GM20431 (cell line): ENCODE measurements around the gene SHROOM3.

Experiments used
- in situ Hi-C: fragments of 300-500 bp; cut with MseI, MboI; formaldehyde crosslinking; loops from one replicate; pipeline ENCODE4 v1.15.0; 2020; ENCODE audit warnings: low sequenced_read_pairs; ENCODE audit not compliant: unreplicated experiment

Gene SHROOM3

DNA sequence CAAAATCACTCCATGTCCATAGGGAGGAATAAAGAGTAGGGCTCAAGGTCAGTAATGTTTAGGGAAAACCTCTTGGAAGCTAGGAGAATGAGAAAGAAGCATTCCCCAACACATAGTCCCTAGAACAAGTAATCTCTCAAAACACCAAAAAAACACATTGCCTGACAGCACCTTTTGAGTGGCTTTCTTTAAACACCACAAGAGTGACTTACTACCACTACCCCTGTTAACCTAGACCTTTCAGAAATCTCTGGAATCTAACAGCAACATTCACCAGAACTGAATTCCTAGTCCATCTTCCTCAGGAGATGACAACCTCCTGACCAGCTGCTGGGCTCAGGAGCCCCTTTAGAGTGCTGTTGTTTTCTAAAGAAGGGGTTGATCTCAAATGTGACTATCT lies 320.7 kb downstream of the SHROOM3 start:
- in situ Hi-C loops: loop anchor here (10.0 kb wide), 1 partner anchor 241 kb away; no protein-coding TSS in a partner anchor

DNA sequence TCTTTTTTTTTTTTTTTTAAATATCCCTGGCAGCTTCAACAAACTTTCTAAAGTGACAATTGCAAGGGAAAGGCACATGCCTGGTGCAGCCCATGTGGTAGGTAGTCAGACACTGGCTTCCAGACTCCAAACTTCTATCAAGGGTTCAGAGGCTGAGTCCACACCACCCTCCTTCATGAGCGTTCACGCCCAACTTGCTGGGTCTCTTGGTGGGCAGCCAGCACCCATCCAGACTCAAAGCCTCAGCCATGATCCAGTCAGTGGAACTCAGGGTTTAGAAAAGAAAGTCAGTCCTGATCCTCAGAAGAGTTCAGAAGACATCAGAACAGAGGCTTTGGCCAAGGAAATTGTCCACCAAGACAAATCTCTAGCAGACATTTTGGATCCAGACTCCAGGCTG lies 321.4 kb downstream of the SHROOM3 start:
- in situ Hi-C loops: loop anchor here (10.0 kb wide), 1 partner anchor 242 kb away; no protein-coding TSS in a partner anchor

DNA sequence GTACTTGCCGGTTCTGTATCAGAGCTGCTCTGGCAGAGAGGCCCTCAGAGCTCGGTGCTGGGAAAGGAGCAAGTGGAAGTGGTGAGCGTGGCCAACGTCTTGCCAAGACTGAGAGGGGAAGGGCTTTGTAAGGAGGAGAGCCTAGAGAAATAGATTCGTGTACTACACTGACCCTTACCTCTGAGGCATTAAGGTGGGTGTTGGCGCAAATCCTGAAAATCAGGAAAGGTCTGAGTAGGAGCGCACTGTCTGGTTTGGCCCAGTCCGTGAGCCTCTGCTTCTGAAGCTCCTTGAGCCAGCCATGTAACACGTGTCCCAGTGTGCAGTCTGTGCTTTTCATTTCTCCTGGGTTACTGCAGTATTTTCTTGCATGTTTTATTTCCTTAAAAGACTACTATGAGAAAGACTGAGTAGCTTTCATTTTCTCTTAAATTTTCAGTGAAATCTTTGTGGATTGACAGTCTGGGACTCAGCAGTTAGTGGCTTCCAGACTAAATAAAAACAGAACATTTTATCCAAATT lies 322.4 kb downstream of the SHROOM3 start:
- in situ Hi-C loops: loop anchor here (10.0 kb wide), 1 partner anchor 243 kb away; no protein-coding TSS in a partner anchor

DNA sequence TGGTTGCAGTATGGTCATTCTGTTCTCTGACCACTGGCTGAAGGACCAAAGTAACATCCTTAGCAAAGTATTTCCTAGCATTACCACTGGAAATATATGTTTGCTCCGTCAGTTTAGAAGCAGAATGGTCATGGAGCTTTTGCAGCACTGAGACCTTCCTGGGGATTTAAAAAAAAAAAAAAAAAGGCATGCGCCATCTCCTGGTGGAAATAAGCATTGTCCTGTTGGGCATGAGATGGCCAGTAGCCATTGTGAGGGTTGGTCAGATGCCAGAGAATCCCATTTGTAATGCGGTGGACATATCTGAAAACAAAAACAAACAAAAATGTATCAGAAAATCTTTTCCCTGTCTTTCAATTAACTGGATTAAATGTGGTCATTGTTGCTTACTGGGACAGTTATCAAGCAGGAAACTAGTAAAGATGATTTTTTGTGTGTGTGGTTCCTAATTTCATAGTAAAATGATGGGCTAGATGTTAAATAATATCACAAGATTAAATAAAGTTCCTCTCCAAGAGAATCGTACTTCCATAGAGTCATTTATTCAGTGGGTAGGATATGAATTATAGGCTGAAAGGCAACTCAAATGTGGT lies 323.4 kb downstream of the SHROOM3 start:
- in situ Hi-C loops: loop anchor here (10.0 kb wide), 1 partner anchor 244 kb away; no protein-coding TSS in a partner anchor

DNA sequence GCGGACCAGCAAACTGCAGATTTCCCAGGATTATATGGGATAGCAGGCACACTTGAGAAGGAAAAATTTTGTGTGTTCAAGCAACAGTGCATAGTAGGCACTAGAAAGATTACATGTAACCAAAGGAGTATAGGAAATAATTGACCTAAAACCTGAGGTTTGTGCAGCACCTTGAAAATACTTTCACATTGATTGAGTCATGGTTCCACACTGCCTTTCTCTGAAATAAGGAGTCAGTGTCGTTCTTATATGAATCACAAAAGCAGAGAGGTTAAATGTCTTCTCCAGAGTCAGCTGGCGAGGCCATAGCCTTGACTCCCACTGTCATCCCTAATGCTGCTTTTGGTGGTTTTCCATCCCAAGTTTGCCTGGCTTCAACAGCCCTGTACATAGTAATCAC lies 324.0 kb downstream of the SHROOM3 start:
- in situ Hi-C loops: loop anchor here (10.0 kb wide), 1 partner anchor 244 kb away; no protein-coding TSS in a partner anchor

DNA sequence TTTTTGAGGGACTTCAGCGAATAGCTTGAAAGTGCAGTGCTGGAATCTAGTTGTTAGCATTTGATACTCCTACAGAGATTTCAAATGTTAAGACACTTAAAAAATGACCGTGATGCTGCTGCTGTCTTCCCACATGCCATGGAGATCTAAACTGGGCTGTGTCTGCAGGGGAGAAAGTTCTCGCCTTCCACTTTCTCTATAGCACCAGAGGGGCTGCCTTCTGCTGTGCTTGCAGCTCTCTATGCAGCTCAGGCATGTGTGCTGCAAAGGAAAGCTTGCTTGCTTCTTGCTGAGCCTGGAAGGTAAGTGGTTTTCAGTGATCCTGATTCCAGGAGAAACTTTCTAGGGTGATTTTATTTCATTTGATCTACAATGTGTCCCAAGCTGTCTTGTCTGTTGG lies 325.2 kb downstream of the SHROOM3 start:
- in situ Hi-C loops: no loop called here

DNA sequence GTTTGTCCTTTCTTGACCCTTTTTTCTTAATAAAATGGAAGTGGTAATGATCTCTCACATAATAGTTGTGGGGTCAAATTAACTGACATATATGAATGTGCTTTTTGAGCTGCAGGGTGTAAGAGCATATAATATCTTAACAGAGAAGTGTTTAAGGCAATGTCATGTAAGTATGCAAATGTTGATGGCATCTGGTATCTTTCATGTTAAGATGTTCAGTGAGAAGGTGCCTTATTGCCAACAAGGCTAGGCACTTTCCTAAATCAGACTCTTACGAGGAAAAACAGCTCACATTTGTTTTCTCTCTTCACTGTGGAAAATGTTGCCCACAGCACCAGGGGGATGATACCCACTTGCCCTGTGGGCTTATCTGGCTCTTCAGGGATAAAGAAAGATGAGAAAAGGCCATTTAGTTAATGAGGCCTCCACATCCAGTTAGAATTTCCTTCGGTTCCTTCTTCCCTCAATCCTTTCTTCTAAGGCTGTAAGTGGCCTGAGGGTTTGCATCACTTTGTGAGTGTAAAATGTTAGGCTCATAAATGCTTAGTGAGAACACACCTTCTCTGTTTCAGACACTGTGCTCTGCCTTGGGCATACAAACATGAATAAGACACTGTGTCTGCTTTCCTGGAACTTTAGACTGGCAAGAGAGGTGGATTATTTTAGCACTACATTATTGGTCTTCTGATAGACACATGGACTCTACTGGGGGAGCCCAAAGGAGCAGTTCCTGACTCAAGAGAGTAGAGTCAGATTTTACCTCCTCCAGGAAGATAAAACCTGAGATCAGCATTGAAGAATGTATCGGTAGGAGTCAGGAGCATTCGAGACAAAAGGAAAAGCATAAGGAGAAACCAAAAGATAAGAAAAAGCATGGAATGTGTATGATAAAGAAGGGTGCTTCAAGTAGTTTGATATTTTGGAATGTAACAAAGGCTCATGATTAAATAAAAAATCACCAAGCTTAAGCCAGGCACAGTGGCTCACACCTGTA lies 327.4 kb downstream of the SHROOM3 start:
- in situ Hi-C loops: no loop called here

DNA sequence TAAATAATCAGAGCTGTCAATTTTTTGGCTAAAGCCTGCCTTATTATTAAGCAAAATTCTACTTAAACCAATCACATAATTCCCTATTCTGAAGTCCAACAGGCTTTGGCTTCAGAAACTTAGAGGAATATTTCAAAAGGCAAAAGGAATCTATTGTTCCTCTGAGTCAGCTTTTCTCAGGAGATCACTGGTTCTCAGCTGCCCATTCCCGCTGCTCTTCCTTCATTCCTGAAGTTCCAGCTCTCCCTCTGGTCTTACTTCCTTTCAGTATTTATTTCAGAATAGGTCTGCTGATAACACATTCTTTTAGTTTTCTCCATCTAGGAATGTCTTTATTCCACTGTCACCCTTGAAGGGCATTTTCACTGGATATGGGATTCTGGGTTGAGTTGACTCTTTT lies 329.2 kb downstream of the SHROOM3 start:
- in situ Hi-C loops: no loop called here

DNA sequence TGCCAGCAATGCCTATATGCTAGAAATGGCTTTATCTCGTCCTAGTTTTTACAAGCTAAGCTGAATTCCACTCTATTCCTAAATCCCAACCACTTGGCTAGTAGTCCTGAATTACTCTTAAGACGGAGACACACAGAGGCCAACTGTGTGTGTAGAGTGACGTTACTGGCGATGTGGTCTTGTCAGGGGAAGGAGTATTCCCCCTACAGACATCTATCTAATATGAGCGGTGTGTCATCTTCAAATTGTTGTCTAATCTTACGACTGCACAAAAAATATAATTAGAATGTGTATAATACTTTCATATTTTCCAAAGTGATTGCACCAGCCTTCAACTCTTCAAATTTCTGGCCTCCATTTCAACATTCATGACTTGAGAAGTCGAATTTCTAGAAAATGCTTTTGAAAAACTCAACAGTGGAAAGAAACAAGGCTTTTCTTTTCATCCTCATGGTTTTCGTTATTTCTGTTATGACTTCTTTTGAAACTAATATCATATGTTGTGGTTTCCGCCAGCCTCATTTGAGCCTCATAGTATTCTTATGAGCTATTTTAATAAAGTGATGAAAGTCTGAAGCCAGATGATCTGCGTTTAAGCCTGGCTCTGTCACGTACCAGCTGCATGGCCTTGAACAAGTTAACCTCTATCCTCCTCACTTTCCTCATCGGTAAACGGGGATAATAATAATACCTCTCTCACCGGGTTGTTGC lies 330.6 kb downstream of the SHROOM3 start:
- in situ Hi-C loops: no loop called here

DNA sequence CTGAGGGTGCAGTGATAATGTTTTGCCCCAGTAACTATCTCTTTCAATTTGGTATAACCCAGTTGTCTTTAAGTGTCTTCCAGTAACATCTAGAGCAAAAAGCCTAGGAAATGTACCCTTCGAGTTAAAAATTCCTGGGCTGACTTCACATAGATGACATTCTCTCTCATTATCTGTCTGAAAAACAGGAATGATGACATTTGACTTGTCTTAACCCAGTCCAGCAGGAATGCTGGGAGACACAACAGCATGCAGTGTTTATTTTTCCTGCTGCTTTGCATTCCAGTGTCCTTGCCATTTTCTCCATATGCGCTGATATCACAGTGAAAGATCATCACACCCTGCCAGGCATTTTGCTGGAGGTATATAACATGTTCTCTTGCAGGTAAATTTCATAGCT lies 333.0 kb downstream of the SHROOM3 start:
- in situ Hi-C loops: no loop called here

DNA sequence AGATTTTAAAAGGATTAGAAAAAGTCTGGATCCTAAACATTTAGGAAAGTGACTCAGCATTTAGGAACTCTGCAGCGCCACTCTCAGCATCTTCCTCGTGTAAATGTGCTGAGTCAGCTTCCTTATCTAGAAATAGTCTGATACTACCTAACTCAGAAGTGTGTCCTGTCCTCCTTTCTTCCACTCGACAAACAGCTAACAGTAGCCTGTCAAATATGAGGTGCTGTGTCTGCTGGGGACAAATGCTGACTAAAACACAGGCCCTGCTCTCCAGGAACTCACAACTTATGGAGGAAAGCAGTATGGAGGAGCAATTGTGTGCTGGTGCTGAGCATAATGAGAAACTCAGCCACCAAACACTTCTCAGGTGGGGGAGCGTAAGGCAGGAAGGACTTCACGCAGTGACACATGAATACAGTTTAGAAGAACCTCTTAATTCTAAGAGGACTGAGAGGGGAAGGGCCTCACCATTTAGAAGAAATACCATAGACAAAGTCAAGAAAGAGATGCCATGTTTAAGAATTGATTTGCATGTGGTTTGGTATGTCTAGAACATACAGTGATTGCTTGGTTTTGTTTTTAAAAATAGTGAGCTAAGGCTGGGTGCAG lies 337.6 kb downstream of the SHROOM3 start:
- in situ Hi-C loops: no loop called here

DNA sequence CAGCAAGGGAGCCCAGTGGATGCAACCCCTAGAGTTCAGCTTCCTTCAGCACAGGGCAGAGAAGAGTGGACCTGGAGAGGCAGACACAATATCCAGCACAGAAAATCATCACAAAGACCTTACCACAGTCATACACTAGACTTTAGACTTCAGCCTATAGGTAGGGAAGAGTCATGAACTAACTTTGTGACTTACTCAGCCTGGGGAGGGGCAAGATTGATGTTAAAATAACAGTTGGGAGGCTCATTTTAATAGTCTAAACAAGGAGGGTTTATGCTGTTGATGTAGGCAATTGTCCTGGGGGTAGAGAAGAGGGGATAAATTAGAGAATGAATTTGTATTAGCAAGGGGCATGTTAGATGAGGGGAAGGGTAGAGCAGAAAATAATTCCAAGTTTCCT lies 338.7 kb downstream of the SHROOM3 start:
- in situ Hi-C loops: no loop called here

DNA sequence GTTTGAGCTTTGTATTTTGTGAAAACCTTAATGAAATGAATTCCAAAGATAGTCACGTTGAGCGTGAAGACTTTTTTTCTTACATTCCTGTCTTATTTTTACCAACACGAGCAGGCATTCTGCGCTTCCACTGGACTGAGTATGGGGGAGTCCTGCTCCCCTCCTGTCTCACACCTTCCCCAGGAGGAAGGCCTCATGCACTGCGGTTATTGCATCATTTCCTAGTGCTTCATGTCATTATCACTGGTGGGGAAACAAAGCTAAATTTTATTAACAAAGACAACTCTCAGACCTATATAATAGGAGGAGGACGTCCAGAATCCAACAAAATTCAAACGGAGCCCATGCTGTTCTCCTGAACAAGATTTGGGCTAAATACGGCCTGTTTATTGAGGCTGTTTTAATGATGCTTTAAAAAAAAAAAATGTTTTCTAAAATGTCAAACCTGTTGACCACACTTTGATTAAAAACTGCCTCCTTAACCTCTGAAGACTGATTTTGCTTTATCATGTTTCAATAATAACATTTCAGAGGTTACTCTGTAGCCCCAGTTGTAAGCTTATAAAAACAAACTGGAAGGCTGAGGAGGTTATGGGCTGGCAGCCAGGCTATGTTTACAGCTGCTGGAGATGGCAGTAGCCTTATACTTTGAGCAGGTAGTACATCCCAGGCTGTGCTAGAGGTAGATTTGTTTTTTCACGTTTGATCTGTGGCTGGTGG lies 344.9 kb downstream of the SHROOM3 start:
- in situ Hi-C loops: no loop called here

DNA sequence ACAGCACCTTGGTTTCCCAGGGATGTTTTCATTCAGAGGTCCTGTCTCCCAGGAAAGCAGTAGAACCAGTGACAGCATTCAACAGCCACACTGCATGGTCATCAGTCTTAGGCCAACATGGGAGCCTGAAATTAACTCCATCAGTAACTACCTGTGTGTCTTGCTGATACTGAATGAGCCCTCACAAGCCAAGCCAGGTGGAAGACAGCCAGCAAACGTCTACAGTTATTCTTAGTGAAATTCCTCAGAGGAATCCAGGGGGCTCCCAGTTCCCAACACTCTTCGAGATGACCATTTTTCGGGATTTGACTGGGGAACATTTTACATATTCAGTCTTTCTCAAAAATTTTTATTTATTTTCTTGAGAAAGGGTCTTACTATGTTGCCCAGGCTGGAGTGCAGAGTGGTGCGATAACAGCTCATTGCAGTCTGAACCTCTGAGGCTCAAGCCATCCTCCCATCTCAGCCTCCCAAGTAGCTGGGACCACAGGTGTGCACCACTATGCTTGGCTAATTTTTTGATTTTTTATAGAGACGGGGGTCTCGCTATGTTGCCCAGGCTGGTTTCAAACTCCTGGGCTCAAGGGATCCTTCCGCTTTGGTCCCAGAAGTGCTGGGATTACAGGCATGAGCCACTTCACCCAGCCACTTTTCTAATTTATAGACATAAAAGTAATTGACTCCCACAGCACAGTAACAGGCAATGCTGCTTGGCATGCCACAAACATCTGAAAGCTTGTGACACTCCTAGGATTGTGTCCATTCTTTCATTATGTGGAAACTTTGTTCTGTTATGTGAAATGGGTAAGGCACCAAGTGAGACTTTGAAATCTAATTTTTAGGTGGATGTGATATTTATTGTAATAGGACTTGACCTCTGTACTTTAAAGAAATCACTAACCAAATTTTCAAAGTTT lies 346.0 kb downstream of the SHROOM3 start:
- in situ Hi-C loops: no loop called here

DNA sequence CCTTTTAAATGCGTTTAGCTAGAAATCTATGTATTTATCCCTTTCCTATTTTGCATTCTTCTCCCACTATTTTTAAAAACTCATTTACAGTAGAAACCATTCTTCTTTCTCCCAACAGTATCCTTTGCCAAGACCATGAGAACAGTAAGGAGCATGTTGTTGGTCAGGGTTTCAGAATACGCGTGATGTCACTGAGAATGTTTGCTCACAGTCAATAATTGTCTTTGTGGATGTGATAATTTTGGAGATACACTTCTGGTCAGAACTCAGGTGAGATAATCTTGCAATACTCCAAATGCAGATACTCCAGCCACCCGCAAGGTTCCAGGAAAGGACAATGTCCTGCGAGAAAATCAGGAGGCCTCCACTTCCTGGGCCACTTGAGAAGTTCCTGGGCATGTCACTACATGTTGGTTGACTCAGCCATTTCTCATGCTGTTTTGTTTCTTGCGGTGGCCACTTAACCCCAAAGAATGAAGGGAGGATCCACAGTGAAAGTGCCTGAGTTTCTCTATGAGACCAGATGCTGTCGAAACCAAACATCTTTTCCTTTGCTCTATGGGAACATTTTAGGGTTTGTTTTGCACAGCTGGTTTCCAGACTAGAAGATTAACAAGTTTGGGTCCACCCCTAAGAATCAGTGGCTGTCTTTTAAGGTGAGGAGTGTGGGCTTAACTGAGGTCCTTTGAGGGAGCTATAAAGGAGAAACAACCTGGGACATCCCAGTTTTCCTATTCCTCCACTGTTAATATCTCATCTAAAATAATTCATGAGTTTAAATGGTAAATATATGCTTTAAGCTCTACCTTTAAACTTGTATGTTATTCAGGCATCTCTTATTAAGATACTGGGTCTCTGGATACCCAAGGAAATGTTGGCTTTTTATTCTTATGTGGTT lies 346.9 kb downstream of the SHROOM3 start:
- in situ Hi-C loops: no loop called here

DNA sequence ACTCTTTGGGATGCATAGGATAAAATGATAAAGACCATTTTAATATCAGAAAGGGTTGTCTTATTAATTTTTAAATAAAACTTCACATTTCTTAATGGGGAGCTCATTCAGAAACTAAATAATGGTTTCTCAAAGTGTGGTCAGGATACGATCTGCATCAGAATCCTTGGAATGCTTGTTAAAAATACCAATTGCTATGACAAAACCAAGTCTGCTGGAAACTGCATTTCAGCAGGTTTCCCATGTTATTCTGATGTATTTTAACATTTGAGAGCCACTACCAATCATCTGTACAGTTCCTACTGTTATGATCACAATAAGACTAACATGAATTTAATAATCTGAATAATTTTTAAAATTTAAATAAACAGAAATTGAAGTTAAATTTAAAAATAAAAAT lies 347.8 kb downstream of the SHROOM3 start:
- in situ Hi-C loops: no loop called here

DNA sequence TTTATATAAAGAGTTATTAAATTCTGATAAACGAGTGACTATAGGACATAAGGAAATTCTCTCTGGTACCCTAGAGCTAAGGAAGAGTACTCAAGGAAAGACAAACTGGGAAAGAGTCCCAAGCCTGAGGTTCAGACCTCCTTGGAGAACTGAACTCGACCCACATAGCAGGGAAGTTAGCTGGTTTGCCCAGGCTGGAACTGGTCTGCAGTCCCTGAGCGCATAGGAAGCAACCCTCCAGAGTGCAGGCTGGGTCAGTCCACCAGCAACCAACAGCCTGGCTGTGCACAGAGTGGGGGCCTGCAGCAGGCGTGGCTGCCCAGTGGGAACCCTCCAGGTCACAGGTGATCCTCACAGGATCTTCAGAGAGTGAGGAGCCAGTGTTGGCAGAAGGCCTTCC lies 348.8 kb downstream of the SHROOM3 start:
- in situ Hi-C loops: no loop called here
